ENCODE data around the gene PHLDB2.

The PHLDB2 gene

GRCh38 chr3:111965484-111965883, 106.4 kb downstream of the PHLDB2 start:
- no peak for DNase-seq (ENCODE audit: low read depth)

GRCh38 chr3:111967068-111967467, 108.0 kb downstream of the PHLDB2 start:
- no peak for DNase-seq (ENCODE audit: low read depth)

DNA sequence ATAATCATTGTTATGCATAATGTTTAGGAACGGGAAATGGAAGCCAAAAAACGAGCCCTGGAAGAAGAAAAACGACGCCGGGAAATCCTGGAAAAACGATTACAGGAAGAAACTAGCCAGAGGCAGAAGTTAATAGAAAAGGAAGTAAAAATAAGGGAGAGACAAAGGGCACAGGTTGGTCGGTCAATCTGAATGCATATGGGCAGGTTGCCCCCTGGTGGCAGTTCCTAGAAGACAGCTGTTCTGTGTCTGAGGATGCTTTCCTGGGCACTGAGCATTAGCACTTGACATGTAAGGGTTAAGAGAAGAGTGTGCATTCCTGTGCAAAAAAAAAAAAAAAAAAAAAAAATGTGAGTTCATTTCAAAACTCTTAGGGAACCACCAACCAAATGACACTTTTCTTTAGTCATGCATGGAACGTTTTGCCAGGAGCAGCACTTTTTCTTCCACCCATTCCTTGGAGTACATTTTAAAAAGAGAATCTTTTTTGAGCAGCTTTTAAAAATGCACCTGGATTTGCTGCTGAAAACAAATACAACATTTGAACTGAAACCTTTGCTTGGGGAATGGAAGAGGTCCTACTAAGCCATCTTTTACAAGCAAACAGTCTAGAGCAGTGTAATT, 108.7 kb downstream of the PHLDB2 start:
- DNase-seq (ENCODE audit: low read depth) = peak; percentile 58

GRCh38 chr3:111968319-111969054, 109.4 kb downstream of the PHLDB2 start:
- no peak for DNase-seq (ENCODE audit: low read depth)

GRCh38 chr3:111970376-111970775, 111.3 kb downstream of the PHLDB2 start:
- no peak for DNase-seq (ENCODE audit: low read depth)

- no peak for DNase-seq (ENCODE audit: low read depth)
These were observed 112.6 kb downstream of the PHLDB2 start for GRCh38 chr3:111971533-111972130.

- no peak for DNase-seq (ENCODE audit: low read depth)
These were observed 113.8 kb downstream of the PHLDB2 start for GRCh38 chr3:111972891-111973290.

GRCh38 chr3:111975131-111975530, 116.1 kb downstream of the PHLDB2 start:
- DNase-seq (ENCODE audit: low read depth) = no peak

- no peak for DNase-seq (ENCODE audit: low read depth)
These were observed 117.2 kb downstream of the PHLDB2 start for GRCh38 chr3:111976254-111976653.

GRCh38 chr3:111978583-111979433, 119.7 kb downstream of the PHLDB2 start, which contains the start of gene ABHD10:
ABHD10 (plus strand) TSS chr3:111979026; CDS start chr3:111979062, 36 bp downstream.
- DNase-seq (ENCODE audit: low read depth) = peak; percentile 91

GRCh38 chr3:111979434-111980038, 120.5 kb downstream of the PHLDB2 start:
- no peak for DNase-seq (ENCODE audit: low read depth)

GRCh38 chr3:111980716-111981456, 121.8 kb downstream of the PHLDB2 start:
- no peak for DNase-seq (ENCODE audit: low read depth)

GRCh38 chr3:111981457-111981763, 122.3 kb downstream of the PHLDB2 start:
- no peak for DNase-seq (ENCODE audit: low read depth)

GRCh38 chr3:111984636-111985298, 125.7 kb downstream of the PHLDB2 start:
- no peak for DNase-seq (ENCODE audit: low read depth)

GRCh38 chr3:111986800-111987199, 127.7 kb downstream of the PHLDB2 start:
- no peak for DNase-seq (ENCODE audit: low read depth)

DNA sequence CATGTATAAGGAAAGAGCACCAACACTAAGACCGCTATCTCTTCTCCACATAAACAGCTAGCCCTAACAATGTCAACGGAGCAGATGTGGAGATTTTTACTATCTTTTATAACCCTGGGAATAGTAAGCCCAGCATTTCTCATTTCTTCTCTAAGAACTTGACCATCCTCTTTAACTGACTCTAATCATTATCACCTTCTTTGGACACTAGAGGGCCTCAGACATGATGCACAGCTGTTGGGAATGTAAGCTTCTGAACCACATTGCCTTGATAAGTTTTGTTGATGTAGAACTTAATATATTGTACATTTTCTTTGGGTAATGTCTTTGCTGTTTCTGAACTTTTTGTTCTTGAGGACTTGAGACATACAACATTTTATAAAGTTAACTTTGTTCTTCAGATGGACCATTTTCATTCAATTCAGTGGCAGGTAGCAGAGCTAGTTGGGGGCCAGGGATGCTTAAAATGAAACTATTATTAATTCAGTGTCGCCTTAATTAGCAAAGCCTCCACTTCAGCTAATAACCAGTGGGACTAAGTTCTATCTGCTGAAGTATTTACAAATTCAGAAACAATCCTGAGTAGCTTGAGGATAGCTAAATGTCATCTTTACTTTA, 130.1 kb downstream of the PHLDB2 start:
- DNase-seq (ENCODE audit: low read depth) = no peak

- DNase-seq (ENCODE audit: low read depth) = no peak
These were observed 134.0 kb downstream of the PHLDB2 start for GRCh38 chr3:111993038-111993437.

DNA sequence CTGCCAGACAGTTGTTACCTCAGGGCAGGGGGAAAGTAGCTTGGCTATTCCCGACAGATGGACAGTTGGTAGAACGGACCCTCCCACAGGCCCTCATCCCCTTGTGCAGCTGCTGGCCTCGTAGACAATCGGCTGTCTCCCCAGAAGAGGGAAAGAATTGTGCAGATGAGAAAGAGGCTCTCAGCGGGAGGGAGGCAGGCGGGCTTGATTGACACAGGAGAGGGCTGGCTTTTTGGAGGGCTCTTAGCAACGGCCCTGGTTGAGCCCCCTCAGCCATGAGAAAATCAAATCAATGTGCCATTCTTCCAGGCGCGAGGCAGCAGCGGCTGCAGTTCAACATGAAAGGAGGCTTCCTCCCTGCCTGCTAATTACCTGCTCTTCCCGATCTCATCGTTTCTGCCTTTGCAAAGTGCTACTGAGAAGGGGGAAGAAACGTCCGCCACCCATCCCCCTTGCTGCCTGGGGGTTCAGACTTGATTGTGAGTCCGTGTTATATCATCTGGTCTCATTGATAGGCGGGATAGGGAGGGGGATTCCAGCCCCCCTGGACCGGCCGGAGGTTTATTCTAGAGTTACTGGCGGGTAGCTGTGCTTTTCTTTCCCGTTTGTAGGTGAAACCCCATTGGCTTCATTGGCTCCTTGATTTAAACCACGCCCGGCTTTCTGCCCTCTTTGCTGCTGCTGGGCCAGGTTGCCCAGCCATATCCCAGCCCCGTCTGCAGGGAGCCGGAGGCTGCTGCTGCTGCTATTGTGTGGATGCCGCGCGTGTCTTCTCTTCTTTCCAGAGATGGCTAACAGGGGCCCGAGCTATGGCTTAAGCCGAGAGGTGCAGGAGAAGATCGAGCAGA, 139.8 kb downstream of the PHLDB2 start, which contains the start of gene TAGLN3:
TSS of gene TAGLN3 (plus strand) at position 287 of the 848 bp plus-strand sequence. CDS start at position 788, 501 bp downstream.
- no peak for DNase-seq (ENCODE audit: low read depth)
